OCI-LY7 (cell line): ENCODE data around the gene DNAJB12. TPM values are rescaled to one million over a fixed set of nuclear protein-coding genes. Genes with fewer than 3 reads are reported as not detected.
A peak's percentile ranks its signal among the peaks of the same experiment; 100 is the strongest.
"Not testable (repeated sequence)": the region's sequence is repeated elsewhere in the genome, so short reads cannot be mapped to it uniquely, and the experiment has no call there.

ENCODE experiments used
- BruUV-seq: library from RNA; stranded (reverse); fragments of 400-500 nt; replicated peaks from 2 replicates; lab custom pipeline; 2021; lab: Mats Ljungman, UMichigan
- CTCF ChIA-PET: fragments of 300-600 bp; sonication (Branson Sonifier 250); formaldehyde crosslinking; loops from one replicate; lab custom pipeline; 2022; ENCODE audit warnings: antibody characterized with exemption; ENCODE audit not compliant: unreplicated experiment; lab: Charles Lee
- POLR2A ChIA-PET: fragments of 300-600 bp; sonication (Branson Sonifier 250); formaldehyde crosslinking; loops from one replicate; lab custom pipeline; 2022; ENCODE audit warnings: antibody characterized with exemption; lab: Charles Lee
- DNase-seq: peaks from one replicate; pipeline ENCODE4 v3.0.0-alpha.2; 2015; ENCODE audit warnings: low spot score
- H2AFZ ChIP-seq: fragments of 200-600 bp; sonication (generic), shearing (Covaris generic); 2 replicates; pipeline ENCODE4 v1.6.1; 2014; ENCODE audit warnings: mild to moderate bottlenecking, antibody characterized with exemption, low read length, moderate library complexity
- H3K27ac ChIP-seq: fragments of 200-600 bp; sonication (generic); 2 replicates; pipeline ENCODE4 v1.5.1; 2014; ENCODE audit warnings: mixed run types, low read depth, mild to moderate bottlenecking, moderate library complexity, low read length, inconsistent platforms; ENCODE audit not compliant: poor library complexity, severe bottlenecking
- H3K36me3 ChIP-seq: fragments of 200-600 bp; sonication (generic); 2 replicates; pipeline ENCODE4 v1.6.1; 2014; ENCODE audit warnings: mild to moderate bottlenecking, antibody characterized with exemption, low read length, moderate library complexity, mixed read lengths; ENCODE audit not compliant: insufficient read depth
- H3K4me1 ChIP-seq: fragments of 200-600 bp; sonication (generic); 2 replicates; pipeline ENCODE4 v1.5.1; 2014; ENCODE audit warnings: mild to moderate bottlenecking, low read length; ENCODE audit not compliant: insufficient read depth, poor library complexity, severe bottlenecking
- H3K4me2 ChIP-seq: fragments of 200-600 bp; sonication (generic); 2 replicates; pipeline ENCODE4 v1.6.1; 2014; ENCODE audit warnings: mild to moderate bottlenecking, low read length
- H3K4me3 ChIP-seq: fragments of 200-600 bp; sonication (generic); 2 replicates; pipeline ENCODE4 v1.5.1; 2014; ENCODE audit warnings: mild to moderate bottlenecking, low read depth, low read length; ENCODE audit not compliant: poor library complexity, severe bottlenecking
- H3K79me2 ChIP-seq: fragments of 200-600 bp; sonication (generic); 2 replicates; pipeline ENCODE4 v1.6.1; 2016; ENCODE audit warnings: low read depth, mild to moderate bottlenecking, low read length, moderate library complexity, mixed read lengths; ENCODE audit not compliant: insufficient read depth
- H3K9me2 ChIP-seq: fragments of 200-600 bp; sonication (generic); 2 replicates; pipeline ENCODE4 v1.6.1; 2016; ENCODE audit warnings: mild to moderate bottlenecking, low read length, mixed read lengths; ENCODE audit not compliant: insufficient read depth
- H3K9me3 ChIP-seq: fragments of 200-600 bp; sonication (generic); 2 replicates; pipeline ENCODE4 v1.6.1; 2014; ENCODE audit warnings: mild to moderate bottlenecking, mixed run types, low read length, mixed read lengths
- H4K20me1 ChIP-seq: fragments of 200-600 bp; sonication (generic); 2 replicates; pipeline ENCODE4 v1.6.1; 2014; ENCODE audit warnings: mild to moderate bottlenecking, antibody characterized with exemption, low read length, moderate library complexity, mixed read lengths; ENCODE audit not compliant: insufficient read depth
- EZH2phosphoT487 ChIP-seq: fragments of 200-600 bp; sonication (generic); IDR thresholded peaks from 2 replicates; pipeline ENCODE4 v1.6.1; 2018; ENCODE audit warnings: low read depth, borderline replicate concordance, mild to moderate bottlenecking, mixed run types, antibody characterized with exemption, low read length, moderate library complexity, mixed read lengths
- intact Hi-C: fragments of 100-400 bp; cut with micrococcal nuclease; formaldehyde crosslinking; loops from one replicate; pipeline ENCODE4 v1.10.0; 2022; ENCODE audit not compliant: unreplicated experiment
- total RNA-seq, 2 experiments: library from RNA; depleted of rRNA in 1 of 2; stranded (reverse); fragments of >200 nt in 1 of 2; shearing (Covaris generic) in 1 of 2; gene quantifications; 2 replicates each; pipeline ENCODE4 v1.2.3, GENCODE V29; 2014 to 2022
- TF ChIP-seq, protein P1 (sequence below): fragments of 200-600 bp; sonication (generic); conservative IDR thresholded peaks from 2 replicates; pipeline ENCODE4 v1.5.1; 2014; ENCODE audit warnings: mild to moderate bottlenecking, antibody characterized with exemption, low read length, moderate library complexity, mixed read lengths

The DNAJB12 gene
- total RNA-seq, 2 experiments from 2014 or later, result 27.4 to 28.3 TPM

DNA sequence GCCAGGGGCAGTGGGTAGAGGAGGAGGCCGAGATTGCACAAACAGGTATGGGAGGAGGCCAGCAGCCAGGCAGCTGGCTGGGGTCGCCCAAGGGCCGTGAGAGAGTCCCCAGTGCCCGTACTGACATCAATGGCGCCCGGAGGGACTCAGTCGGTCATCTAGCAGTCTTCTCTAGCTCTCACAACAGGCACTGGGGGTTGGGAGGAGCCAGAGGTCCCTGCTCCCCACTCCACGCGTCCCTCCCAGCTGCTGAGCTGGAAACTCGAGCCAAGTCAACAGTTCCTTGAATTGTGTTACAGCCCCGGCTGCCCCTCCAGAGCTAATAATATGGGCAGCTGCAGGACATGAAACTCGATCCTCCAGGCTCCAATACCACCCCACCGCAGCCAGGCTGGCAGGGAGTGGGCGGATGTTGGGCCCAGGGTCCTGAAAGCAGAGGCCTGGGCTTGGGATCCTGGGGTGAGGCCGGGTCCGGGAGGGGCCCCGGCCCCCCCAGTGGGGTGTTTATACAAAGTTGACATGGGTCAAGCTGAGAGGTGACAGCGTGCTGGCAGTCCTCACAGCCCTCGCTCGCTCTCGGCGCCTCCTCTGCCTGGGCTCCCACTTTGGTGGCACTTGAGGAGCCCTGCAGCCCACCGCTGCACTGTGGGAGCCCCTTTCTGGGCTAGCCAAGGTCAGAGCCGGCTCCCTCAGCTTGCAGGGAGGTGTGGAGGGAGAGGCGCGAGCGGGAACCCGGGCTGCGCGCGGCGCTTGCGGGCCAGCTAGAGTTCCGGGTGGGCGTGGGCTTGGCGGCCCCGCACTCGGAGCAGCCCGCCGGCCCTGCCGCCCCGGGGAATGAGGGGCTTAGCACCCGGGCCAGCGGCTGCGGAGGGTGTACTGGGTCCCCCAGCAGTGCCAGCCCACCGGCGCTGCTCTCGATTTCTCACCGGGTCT lies 29.2 kb downstream of the DNAJB12 start:
- CTCF ChIA-PET, result not testable (repeated sequence)

GRCh38 chr10:72323771-72324191 lies 30.9 kb downstream of the DNAJB12 start:
- Histone ChIP-seq H2AFZ (no peak overlapping the region), H3K36me3 (no peaks in the 10 kb centered on the region), H3K79me2 (no peaks in the 10 kb centered on the region), H3K4me1 (peaks cover 64% of the 10 kb centered on the region), H3K4me2 (peak overlapping the region; percentile 17; the same call in 1 of the 2 replicates), H4K20me1 (no peaks in the 10 kb centered on the region), H3K4me3 (no peak overlapping the region), H3K9me2 (no peaks in the 10 kb centered on the region), H3K9me3 (no peaks in the 10 kb centered on the region), H3K27ac (no peak overlapping the region)
- BruUV-seq, result no TSS peak
- intact Hi-C loops, result no loop called here
- no peak for DNase-seq
- CTCF ChIA-PET, result interaction anchor here (1.2 kb wide), 1 partner anchor 49 kb away, joined by 4 read pairs; the partner anchor contains the start of gene DDIT4
- TF ChIP-seq, protein P1, sequence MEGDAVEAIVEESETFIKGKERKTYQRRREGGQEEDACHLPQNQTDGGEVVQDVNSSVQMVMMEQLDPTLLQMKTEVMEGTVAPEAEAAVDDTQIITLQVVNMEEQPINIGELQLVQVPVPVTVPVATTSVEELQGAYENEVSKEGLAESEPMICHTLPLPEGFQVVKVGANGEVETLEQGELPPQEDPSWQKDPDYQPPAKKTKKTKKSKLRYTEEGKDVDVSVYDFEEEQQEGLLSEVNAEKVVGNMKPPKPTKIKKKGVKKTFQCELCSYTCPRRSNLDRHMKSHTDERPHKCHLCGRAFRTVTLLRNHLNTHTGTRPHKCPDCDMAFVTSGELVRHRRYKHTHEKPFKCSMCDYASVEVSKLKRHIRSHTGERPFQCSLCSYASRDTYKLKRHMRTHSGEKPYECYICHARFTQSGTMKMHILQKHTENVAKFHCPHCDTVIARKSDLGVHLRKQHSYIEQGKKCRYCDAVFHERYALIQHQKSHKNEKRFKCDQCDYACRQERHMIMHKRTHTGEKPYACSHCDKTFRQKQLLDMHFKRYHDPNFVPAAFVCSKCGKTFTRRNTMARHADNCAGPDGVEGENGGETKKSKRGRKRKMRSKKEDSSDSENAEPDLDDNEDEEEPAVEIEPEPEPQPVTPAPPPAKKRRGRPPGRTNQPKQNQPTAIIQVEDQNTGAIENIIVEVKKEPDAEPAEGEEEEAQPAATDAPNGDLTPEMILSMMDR, result no peak
- TF ChIP-seq EZH2phosphoT487, result no peak
- POLR2A ChIA-PET, result interaction anchor here (0.9 to 6.4 kb wide), 2 partner anchors 10 to 26 kb away, joined by 4 to 91 read pairs; no protein-coding TSS in a partner anchor

More for the DNA sequence above, 29.2 kb downstream of the DNAJB12 start:
- BruUV-seq, H3K79me2 ChIP-seq, H3K36me3 ChIP-seq, H3K4me2 ChIP-seq, H2AFZ ChIP-seq, H3K27ac ChIP-seq, DNase-seq, H3K4me3 ChIP-seq, intact Hi-C loops, H4K20me1 ChIP-seq, H3K9me3 ChIP-seq, H3K9me2 ChIP-seq: not testable (repeated sequence)
- H3K4me1 ChIP-seq, result peaks cover 66% of the 10 kb centered on the region
- POLR2A ChIA-PET, result interaction anchor here (1.2 kb wide), 1 partner anchor 77 kb away, joined by 3 read pairs; no protein-coding TSS in a partner anchor

DNA sequence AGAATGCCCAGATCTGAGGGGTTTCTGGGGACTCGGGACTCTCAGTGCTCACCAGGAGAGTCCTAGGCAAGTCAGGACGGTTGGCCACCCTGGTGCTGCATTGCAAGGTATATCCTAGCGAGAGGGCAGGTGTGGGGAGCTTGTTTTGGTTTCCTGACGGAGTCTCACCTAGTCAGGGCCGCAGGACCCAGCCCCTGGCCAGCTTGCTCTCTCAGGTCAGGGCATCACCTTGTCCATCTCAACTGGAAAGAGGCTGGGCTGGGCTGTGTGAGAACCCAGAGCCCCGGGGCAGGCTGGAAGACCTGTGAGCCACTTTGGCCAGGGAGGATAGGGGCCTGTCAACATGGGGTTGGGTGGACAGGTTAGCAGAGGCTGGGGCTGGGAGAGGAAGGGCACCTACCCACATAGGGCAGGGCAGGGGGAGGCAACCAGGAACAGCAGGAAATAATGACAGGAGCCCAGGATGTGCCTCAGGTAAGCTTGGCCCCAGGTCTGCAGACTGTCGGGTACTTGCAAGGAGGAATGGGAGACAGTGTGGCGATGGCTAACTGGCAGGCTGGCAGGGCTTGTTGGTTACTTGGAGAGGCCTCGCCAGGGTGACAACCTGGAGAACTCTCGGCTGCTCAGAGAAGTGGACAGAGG lies 31.5 kb downstream of the DNAJB12 start:
- no peak for DNase-seq
- BruUV-seq, result no TSS peak
- no peaks in the 10 kb centered on the region for H3K36me3 ChIP-seq
- H3K79me2 ChIP-seq, result no peaks in the 10 kb centered on the region
- POLR2A ChIA-PET, result interaction anchor here (0.8 to 6.4 kb wide), 5 partner anchors 10 to 104 kb away, joined by 3 to 91 read pairs (median 4); no protein-coding TSS in a partner anchor
- H2AFZ ChIP-seq, result peak overlapping the region; percentile 5; the same call in 1 of the 2 replicates
- CTCF ChIA-PET, result interaction anchor here (1.2 kb wide), 1 partner anchor 49 kb away, joined by 4 read pairs; the partner anchor contains the start of gene DDIT4
- H3K4me2 ChIP-seq, result peak overlapping the region; percentile 82
- H4K20me1 ChIP-seq, result no peaks in the 10 kb centered on the region
- no peaks in the 10 kb centered on the region for H3K9me2 ChIP-seq
- TF ChIP-seq EZH2phosphoT487, result no peak
- TF ChIP-seq, protein P1, result no peak
- H3K9me3 ChIP-seq, result no peaks in the 10 kb centered on the region
- H3K27ac ChIP-seq, result peak overlapping the region; percentile 97
- H3K4me3 ChIP-seq, result no peak overlapping the region
- intact Hi-C loops, result no loop called here
- H3K4me1 ChIP-seq, result peaks cover 64% of the 10 kb centered on the region
